ENCODE data around the gene OR2T35.
"Not testable (repeated sequence)": the region's sequence is repeated elsewhere in the genome, so short reads cannot be mapped to it uniquely, and the experiment has no call there.

The OR2T35 gene, protein sequence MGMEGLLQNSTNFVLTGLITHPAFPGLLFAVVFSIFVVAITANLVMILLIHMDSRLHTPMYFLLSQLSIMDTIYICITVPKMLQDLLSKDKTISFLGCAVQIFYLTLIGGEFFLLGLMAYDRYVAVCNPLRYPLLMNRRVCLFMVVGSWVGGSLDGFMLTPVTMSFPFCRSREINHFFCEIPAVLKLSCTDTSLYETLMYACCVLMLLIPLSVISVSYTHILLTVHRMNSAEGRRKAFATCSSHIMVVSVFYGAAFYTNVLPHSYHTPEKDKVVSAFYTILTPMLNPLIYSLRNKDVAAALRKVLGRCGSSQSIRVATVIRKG

DNA sequence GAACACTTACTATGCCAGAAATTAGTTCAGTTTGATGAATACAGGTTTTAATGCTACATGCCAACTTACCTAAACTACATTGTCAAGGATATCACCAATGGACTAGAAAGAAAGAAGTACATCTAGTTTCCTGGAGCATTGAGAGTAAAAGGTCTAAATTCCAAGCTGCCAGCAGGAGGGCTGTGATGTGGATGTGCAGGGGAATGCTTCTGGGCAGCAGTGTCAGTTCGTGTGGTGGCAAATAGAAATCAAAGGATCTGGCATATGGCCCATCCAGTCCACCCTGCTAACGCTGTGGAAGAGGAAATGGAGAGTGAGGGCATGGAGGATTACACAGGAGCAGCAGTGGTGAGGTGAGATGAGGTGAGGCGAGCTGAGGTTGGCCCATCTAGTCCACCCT, at the start of gene OR2T35:
Gene OR2T35 (minus strand): TSS at position 101 of the 400 bp plus-strand sequence. CDS start 6,020 bp downstream, outside the sequence.
- DNase-seq = not testable (repeated sequence)

DNA sequence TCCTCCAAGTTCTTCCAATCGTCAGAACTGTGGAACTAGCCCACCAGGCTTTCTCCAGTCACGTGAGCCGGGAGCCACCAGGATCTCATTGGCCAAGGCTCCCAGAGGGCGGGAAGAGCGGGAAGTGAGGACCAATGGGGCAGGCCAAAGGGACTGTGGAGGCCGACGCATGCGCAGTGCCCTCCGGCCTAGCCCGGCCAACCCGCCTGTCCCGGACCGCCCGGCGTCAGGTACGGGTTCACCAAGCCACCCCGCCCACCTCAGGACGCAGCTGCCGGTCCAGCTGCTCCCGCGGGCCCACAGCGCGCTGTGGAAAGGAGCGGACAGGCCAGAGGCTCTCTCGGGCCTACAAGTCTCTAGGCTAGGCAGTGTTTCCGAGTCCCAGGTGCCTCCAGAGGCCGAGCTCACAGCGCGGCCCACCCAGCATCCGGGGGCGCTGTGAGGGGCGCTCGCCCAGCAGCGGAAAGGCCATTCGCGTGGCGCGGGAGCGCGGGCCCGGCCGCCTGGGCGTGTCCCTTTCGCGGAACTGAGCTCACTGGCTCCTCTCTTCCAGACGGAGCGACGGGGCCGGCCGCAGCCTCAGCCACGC, 46.6 kb upstream of the OR2T35 start:
- no peak for DNase-seq

- DNase-seq = no peak
These were observed 43.6 kb upstream of the OR2T35 start for GRCh38 chr1:248688527-248689298.

GRCh38 chr1:248686815-248687214, 41.7 kb upstream of the OR2T35 start:
- no peak for DNase-seq

GRCh38 chr1:248681651-248682050, 36.6 kb upstream of the OR2T35 start:
- no peak for DNase-seq

DNA sequence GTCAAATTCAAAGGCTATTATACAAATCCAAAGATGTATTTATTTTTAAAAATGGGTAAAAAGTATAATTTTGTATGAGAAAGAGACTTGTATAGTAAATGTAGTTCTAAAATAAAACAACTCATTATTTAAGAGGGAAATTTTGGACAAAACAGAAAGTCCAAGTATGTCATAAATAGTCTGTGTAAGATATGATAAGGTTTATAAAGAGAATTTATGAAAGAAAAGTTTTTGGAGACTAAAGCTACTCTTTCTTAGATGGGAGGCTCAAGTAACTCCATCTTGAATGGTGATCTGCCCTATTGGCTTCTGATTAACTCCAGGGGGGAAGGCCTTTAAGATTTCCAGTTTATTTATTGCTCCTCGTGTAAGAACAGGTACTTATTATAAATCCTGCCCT, 24.9 kb upstream of the OR2T35 start:
- no peak for DNase-seq

GRCh38 chr1:248663453-248664328, 18.6 kb upstream of the OR2T35 start:
- DNase-seq = not testable (repeated sequence)

GRCh38 chr1:248656797-248657196, 11.7 kb upstream of the OR2T35 start:
- not testable (repeated sequence) for DNase-seq

- not testable (repeated sequence) for DNase-seq
These were observed 10.3 kb upstream of the OR2T35 start, which contains the start of gene OR2T27 for GRCh38 chr1:248655354-248655753. OR2T27 (minus strand) TSS chr1:248655528; CDS start chr1:248650884, 4,644 bp downstream.

DNA sequence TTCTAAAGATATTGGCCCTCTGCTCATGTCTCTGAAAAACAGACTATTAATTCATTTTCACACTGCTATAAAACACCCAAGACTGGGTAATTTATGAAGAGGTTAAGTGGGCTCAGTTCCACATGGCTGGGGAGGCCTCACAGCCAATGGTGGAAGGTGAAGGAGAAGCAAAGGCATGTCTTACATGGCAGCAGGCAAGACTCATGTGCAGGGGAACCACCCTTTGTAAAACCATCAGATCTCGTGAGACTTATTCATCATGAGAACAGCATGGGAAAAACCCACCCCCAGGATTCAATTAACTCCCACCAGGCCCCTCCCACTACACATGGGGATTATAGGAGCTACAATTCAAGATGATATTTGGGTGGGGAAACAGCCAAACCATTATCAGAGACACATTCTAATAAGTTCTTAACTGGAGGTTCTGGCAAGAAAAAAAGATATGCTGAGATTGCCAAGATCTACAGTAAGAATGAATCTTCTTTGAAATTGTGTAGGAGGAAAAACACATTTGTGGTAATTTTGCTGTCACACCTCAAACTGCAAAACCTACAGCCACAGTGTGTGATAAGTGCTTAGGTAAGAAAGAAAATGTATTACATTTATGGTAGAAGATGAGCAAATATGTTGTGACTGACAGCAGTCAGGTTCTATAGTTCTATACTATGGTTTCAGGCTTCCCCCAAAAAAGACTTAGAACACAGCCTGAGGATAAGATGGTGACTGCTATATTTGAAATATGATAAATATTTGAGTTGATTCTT, 3.9 kb upstream of the OR2T35 start:
- DNase-seq = not testable (repeated sequence)

DNA sequence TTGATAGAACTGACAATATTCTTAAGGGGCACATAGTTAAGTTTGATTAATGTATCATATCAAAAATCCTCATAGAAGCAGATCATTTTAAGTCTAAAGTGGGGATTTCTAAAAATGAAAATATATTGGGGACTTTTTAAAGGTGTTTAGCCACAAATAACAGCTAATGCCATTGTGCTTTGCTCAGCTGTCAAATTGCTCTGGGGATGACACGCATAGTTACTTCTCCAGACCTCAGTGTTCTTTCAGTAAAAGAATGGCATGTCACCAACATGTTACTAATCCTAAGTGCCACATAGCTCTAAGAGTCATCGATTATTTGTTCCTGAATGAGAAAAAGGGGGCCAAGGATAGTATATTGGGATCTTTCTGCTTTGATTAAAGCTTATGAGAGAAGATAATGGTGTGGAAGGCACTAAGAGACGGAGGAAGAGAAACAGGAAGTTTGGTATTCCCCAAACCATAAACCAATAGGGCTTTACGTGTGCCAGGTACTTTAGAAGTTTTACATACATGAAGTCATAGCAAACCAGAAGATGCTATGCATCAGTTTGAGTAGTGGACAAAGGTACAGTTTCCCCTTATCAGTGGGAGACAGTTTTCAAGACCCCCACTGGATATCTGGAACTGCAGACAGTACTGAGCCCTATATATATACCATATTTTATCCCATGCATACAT, 2.0 kb downstream of the OR2T35 start:
- not testable (repeated sequence) for DNase-seq

DNA sequence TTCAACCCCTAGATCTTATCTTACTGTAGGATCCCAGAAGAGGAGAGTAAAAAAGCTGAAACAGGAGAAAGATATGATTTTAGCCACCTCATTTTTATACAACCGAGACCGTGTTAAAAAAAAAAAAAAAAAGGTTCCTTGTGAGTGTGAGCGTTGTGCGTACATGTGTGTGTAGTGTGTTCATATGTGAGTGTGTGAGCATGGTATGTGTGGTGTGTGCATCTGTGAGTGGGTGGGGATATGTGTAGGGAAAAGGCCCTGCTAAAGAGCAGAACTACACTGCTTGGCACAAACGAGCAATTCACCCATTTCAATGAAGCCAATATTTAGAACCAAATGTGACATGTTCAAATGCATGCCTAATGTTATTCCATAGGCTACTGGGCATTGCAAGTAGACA, 3.5 kb downstream of the OR2T35 start:
- not testable (repeated sequence) for DNase-seq

- DNase-seq = not testable (repeated sequence)
These were observed 4.2 kb downstream of the OR2T35 start for GRCh38 chr1:248640906-248641305.

GRCh38 chr1:248639652-248640051, 5.4 kb downstream of the OR2T35 start:
- DNase-seq = not testable (repeated sequence)

DNA sequence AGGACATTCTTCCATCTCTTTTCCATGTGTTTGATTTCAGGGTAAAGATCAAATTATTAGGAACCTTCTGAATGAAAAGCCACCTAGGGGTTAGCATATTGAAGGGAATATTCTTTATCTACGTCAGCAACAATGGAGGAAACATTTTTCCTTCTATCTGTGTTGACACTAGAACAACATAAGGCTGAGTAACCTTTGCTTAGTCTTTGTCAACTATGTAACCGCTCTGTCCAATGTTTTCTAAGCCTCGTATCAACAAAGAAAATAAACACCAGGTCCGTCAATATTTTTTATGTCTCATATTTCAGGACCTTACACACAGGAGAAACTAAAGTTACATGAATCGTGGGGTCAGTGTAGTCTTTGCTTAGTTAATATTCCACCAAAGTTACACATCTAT, 8.5 kb downstream of the OR2T35 start:
- not testable (repeated sequence) for DNase-seq

- not testable (repeated sequence) for DNase-seq
These were observed 10.1 kb downstream of the OR2T35 start, which contains the start of gene OR2T11 for GRCh38 chr1:248634991-248635390. OR2T11 (minus strand) TSS chr1:248635091; CDS start chr1:248627128, 7,963 bp downstream.

GRCh38 chr1:248631354-248632008, 13.6 kb downstream of the OR2T35 start:
- DNase-seq = no peak

GRCh38 chr1:248630551-248630950, 14.5 kb downstream of the OR2T35 start:
- DNase-seq = no peak

GRCh38 chr1:248627971-248628844, 16.9 kb downstream of the OR2T35 start:
- DNase-seq = no peak

Measured in NCI-H748 treated with DMSO at 0.1 percent for 48 hours (cell line).